ENCODE measurements around the gene AP2M1. TPM values are rescaled to one million over a fixed set of nuclear protein-coding genes. Genes with fewer than 3 reads are reported as not detected.

The AP2M1 gene
- total RNA-seq, 4 donors from 2014 or later: 109 to 168 (median 122) TPM

DNA sequence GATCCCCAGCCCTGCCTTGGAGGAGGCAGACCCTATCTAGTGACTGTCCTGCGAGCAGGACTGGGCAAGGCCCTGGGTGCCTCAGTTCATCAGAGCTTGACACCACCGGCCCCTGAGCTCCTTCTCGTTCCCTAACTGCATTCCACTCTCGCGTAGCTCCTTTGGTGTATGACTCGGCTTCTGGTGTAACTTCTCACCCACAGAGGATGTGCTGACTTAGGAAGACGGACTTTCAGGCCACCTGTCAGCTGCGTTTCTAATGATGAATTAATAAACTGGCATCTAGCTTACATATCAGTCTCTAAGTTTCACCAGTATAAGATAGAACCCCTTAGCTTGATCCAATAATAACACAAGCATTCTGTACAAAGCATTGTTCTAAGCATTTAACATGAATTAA, 28.9 kb downstream of the AP2M1 start:
- intact Hi-C loops (cut with DNase I; ENCODE audit: low total_unique reads): no loop called here
- 77 to 80% methylated on average over 8 of the region's 8 CpGs for WGBS, 2 donors
- TF ChIP-seq POLR2A (IDR thresholded peaks at IDR 0.05): no peak
- TF ChIP-seq, protein P1, sequence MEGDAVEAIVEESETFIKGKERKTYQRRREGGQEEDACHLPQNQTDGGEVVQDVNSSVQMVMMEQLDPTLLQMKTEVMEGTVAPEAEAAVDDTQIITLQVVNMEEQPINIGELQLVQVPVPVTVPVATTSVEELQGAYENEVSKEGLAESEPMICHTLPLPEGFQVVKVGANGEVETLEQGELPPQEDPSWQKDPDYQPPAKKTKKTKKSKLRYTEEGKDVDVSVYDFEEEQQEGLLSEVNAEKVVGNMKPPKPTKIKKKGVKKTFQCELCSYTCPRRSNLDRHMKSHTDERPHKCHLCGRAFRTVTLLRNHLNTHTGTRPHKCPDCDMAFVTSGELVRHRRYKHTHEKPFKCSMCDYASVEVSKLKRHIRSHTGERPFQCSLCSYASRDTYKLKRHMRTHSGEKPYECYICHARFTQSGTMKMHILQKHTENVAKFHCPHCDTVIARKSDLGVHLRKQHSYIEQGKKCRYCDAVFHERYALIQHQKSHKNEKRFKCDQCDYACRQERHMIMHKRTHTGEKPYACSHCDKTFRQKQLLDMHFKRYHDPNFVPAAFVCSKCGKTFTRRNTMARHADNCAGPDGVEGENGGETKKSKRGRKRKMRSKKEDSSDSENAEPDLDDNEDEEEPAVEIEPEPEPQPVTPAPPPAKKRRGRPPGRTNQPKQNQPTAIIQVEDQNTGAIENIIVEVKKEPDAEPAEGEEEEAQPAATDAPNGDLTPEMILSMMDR (IDR thresholded peaks at IDR 0.05): no peak

DNA sequence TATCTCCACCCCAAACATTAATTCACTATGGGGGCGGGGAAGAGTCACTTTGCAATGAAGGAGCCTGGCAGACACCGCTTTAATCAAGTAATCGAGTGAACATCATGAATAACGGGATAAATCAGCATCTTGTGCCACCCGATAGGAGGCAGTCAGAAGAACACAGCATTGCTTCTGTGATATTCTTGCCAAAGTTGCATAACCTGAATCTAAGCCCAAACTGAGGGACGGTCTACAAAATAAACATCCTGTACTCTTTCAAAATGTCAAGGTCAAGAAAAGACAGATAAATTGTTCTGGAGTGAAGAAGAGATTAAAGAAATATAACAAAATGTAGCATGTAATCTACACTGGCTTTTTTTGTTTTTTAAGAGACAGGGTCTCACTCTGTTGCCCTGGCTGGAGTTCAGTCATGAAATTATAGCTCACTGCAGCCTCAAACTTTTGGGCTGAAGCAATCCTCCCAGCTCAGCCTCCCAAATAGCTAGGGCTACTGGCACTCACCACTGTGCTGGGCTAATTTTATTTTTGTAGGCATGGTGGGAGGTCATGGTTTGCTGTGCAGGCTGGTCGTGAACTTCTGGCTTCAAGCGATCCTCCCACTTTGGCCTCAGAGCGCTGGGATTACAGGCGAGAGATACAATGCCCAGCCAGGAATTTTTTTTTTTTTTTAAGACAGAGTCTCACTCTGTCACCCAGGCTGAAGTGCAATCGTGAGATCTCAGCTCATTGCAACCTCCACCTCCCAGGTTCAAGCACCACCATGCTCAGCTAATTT, 34.7 kb downstream of the AP2M1 start:
- TF ChIP-seq, protein P1 (IDR thresholded peaks at IDR 0.05): no peak
- no peak for TF ChIP-seq POLR2A (IDR thresholded peaks at IDR 0.05)
- DNase-seq (ENCODE audit: low spot score in 2 of 2): no peak
- H3K4me3 ChIP-seq (ENCODE audit: low read depth, poor library complexity, severe bottlenecking): no peak overlapping the region
- 43 to 55% methylated on average over 11 of the region's 11 CpGs for WGBS, 2 donors
- intact Hi-C loops (cut with DNase I; ENCODE audit: low total_unique reads): no loop called here

More for the DNA sequence above, 28.9 kb downstream of the AP2M1 start:
- no peak for DNase-seq (ENCODE audit: low spot score in 2 of 2)
- H3K4me3 ChIP-seq (ENCODE audit: low read depth, poor library complexity, severe bottlenecking): no peak overlapping the region

DNA sequence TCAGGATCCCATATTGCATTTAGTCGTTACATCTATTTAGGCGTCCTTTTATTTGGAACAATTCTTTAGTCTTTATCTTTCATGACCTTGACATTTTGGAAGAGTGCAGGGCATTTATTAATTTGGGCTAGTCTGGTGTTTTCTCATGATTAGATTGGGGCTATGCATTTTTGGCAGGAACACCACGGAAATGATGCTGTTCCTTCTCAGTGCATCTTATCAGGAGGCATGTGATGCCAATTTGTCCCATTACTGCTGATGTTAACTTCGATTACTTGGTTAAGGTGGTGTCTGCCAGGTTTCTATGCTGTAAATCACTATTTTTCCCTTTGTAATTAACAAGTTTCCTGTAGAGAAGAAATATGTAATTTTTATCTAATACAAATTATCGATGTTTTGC, 36.6 kb downstream of the AP2M1 start:
- WGBS, 2 donors: 66 to 71% methylated on average over 5 of the region's 5 CpGs
- no peak overlapping the region for H3K4me3 ChIP-seq (ENCODE audit: low read depth, poor library complexity, severe bottlenecking)
- TF ChIP-seq POLR2A (IDR thresholded peaks at IDR 0.05): no peak
- TF ChIP-seq, protein P1 (IDR thresholded peaks at IDR 0.05): no peak
- intact Hi-C loops (cut with DNase I; ENCODE audit: low total_unique reads): no loop called here
- no peak for DNase-seq (ENCODE audit: low spot score in 2 of 2)

DNA sequence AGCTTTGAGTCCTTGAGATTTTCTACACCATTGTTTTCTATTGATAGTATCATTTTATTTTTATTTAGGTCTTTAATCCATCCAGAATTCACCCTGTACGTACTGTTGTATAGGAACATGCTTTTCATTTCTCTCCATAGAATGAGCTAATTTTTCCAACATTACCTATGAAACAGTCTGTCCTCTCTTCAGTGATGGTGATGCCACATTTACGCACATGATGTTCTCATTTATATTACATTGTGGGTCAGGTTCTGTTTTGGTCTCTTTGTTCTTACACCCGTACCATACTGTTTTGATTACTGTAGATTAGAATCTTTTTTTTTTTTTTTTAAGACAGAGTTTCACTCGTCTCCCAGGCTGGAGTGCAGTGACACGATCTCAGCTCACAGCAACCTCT, 37.1 kb downstream of the AP2M1 start:
- TF ChIP-seq POLR2A (IDR thresholded peaks at IDR 0.05): no peak
- TF ChIP-seq, protein P1 (IDR thresholded peaks at IDR 0.05): no peak
- no peak for DNase-seq (ENCODE audit: low spot score in 2 of 2)
- intact Hi-C loops (cut with DNase I; ENCODE audit: low total_unique reads): no loop called here
- WGBS, 2 donors: 60% methylated on average over 5 of the region's 5 CpGs
- no peak overlapping the region for H3K4me3 ChIP-seq (ENCODE audit: low read depth, poor library complexity, severe bottlenecking)

DNA sequence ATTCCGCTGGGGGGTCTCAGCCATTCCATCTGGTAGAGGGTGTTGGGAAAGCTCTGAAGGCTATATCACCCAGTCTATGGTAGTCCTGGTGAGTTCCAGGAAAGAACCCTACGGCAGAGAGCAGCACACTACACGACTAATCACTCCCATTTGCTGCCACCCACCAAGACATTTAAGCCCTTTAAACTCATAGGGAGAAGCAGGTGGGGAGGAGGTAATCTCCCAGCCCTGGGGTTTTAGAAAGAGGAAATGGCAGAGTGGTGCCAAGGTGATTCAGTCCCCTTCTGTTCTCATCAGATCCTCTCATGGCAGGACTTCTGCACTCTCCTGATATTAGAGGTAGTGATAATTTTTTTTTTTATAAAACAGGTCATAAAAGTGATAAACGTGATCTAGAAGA, 44.2 kb downstream of the AP2M1 start:
- WGBS, 2 donors: 47 to 55% methylated on average over 4 of the region's 4 CpGs
- intact Hi-C loops (cut with DNase I; ENCODE audit: low total_unique reads): no loop called here
- no peak for DNase-seq (ENCODE audit: low spot score in 2 of 2)
- TF ChIP-seq, protein P1 (IDR thresholded peaks at IDR 0.05): no peak
- no peak for TF ChIP-seq POLR2A (IDR thresholded peaks at IDR 0.05)
- H3K4me3 ChIP-seq (ENCODE audit: low read depth, poor library complexity, severe bottlenecking): no peak overlapping the region

DNA sequence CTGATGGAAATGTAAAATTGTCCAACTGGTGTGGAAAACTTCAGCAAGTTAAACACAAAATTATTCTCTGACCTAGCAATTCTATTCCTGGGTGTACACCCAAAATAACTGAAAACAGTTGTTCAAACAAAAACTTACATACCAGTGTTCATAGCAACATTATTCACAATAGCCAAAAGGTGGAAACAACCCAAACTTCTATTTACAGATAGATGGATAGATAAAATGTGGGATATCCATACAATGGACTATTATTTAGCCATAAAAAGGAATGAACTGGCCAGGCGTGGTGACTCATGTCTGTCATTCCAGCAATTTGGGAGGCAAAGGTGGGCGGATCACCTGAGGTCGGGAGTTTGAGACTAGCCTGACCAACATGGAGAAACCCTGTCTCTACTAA, 47.9 kb downstream of the AP2M1 start:
- TF ChIP-seq POLR2A (IDR thresholded peaks at IDR 0.05): no peak
- TF ChIP-seq, protein P1 (IDR thresholded peaks at IDR 0.05): no peak
- intact Hi-C loops (cut with DNase I; ENCODE audit: low total_unique reads): no loop called here
- no peak overlapping the region for H3K4me3 ChIP-seq (ENCODE audit: low read depth, poor library complexity, severe bottlenecking)
- no peak for DNase-seq (ENCODE audit: low spot score in 2 of 2)
- WGBS, 2 donors: 75 to 82% methylated on average over 3 of the region's 3 CpGs
